ENCODE data around the gene DEK.
"Not testable (repeated sequence)": the region's sequence is repeated elsewhere in the genome, so short reads cannot be mapped to it uniquely, and the experiment has no call there.

The DEK gene

DNA sequence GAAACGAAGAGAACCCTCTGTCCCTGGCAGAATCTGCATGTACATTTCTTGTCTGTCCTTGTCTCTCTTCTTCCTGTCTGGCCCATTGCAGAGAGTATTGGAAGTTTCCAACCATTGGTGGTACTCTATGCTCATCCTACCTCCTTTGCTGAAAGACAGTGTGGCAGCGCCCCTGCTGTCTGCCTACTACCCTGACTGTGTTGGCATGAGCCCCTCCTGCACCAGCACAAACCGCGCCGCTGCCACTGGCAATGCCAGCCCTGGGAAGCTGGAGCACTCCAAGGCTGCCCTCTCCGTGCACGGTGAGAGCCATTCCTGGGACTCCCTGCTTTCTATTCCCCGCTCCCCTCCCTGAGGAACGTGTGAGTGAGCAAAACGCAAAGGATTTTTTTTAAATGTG is 76.6 kb downstream of the DEK start:
- no peak for DNase-seq

DNA sequence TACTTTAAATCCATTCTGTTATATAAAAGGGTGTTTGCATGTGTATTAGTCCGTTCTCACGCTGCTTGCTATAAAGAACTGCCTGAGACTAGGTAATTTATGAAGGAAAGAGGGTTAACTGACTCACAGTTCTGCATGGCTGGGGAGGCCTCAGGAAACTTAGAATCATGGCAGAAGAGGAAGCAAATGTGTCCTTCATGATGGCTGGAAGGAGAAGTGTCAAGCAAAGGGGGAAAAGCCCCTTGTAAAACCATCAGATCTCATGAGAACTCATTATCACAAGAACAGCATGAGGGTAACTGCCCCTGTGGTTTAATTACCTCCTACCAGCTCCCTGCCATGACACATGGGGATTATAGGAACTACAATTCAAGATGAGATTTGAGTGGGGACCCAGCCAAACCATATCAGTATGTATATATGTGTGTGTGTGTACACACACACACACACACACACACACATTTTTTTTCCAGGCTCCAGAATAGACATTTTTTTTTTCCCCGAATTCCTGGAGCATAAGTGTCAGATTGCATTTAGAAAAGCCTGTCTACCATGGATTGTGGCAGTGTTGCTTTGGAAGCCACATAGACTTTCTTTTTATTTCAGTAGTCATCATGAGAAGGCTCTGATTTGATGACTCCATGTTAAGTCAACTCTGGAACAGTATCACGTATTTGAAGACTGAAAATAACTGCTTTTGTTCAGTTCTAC is 77.6 kb downstream of the DEK start:
- DNase-seq: no peak

DNA sequence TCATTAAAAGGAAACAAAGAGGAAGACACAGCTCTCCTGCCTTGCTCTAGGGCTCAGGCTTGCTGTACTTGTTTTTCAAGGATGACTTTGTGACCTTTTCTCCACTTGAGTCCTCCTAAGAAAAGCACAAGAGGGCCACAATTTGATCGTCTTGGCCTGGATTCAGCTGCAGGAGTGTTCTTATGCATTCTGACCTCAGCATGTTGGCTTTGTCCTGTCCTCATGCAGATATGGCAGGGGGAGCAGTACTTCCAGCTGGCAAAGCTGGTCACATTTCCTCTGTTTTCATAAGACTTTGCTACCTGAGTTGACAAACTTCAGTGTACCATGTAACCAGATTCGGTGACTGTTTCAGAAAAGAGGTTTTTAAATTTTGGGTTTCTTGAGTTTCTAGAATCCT is 78.3 kb downstream of the DEK start:
- no peak for DNase-seq

DNA sequence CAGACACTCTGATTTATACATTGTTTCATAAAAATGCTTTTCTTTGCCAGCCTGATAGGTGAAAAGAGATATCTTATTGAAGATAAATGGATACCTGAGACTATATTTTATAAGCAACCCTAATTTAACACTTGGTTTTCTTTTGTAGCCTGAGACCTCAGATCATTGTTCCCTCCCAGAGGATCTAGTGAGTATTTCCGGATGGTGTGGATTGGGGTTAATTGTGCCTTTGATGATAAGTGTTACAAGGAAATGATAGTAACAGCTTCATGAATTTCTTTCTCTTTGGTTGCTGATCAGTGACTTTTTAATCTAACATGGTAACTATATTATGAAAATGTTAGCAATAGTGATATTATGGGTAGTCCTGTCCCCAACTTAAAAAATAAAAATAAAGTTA is 78.7 kb downstream of the DEK start:
- no peak for DNase-seq

DNA sequence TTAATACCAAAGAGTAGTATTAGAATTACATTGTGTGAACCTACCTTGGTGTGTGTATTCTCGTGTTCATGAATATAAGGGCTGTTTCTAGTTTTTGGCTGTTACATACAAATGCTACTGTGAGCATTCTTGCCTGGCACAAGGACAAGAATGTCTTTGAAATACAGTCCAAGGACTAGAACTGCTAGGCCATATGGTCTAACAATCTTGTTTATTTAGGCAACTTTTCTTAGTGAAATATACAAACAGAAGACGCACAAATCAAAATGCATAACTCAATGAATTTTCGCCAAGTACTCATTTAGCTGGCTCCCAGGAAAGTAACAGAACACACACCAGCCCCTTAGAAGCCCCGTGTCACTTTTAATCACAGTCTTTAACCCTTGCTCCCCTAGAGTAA is 80.6 kb downstream of the DEK start:
- no peak for DNase-seq

DNA sequence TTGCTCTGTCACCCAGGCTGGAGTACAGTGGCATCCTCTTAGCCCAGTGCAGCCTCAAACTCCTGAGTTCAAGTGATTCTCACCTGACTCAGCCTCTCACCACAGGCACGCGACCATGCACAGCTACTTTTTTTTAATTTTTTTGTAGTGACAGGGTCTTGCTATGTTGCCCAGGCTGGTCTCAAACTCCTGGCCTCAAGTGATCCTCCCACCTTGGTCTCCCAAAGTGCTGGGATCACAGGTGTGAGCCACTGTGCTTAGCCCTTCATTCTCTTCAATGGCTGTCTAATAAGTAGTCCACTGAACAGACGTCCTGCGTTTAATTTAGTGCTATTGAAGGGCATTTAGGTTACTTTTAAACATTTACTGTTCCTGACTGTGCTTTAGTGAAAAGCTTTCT is 81.8 kb downstream of the DEK start:
- no peak for DNase-seq

DNA sequence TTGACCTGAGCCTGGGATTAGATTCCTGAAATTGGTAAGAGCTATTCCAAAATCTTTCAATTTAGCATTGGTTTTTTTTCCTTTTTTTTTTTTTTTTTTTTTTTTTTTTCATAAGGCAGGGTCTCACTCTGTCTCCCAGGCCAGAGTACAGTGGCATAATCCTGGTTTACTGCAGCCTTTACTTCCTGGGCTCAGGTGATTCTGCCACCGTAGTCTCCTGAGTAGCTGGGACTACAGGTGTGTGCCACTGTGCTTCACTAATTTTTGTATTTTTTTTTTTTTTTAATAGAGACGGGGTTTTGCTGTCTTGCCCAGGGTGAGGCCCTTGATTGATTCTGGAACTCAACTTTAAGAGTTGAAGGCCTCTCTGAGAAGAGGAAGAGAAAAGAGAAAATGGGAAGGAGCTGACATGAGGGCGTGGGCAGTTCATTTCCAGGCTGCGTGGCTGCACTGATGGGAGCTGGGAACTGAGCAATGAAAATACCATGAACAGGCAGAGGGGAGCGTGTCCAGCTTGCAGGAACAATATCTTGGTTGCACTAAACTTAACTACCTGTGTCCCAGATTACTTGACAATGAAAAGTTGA is 84.5 kb downstream of the DEK start:
- no peak for DNase-seq

DNA sequence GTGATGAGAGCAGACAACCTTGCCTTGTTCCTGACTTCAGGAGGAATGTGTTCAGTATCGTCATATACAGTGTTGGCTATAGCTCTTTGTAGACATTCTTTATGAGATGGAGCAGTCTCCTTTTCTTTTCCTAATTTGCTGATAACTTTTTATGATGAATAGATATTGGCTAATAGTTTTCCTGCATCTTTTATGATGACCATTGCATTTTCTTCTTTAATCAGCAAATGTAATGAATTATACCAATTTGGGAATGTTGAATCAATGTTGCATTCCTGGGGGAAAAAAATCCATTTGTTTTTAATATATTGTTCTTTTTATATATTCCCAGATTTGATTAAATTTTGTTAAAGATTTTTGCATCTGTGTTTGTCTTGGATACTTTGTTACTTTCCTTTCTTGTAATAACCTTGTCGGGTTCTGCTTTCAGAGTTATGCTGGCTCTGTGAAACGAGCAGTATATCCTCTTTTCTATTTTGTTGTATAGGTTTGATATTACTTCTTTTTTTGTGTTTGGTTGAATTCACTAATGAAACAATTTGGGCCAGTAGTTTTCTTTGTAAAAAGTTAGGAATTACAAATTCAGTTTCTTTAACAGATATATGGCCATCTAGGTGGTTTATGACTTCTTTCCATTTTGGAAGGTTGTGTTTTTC is 85.2 kb downstream of the DEK start:
- DNase-seq: no peak

DNA sequence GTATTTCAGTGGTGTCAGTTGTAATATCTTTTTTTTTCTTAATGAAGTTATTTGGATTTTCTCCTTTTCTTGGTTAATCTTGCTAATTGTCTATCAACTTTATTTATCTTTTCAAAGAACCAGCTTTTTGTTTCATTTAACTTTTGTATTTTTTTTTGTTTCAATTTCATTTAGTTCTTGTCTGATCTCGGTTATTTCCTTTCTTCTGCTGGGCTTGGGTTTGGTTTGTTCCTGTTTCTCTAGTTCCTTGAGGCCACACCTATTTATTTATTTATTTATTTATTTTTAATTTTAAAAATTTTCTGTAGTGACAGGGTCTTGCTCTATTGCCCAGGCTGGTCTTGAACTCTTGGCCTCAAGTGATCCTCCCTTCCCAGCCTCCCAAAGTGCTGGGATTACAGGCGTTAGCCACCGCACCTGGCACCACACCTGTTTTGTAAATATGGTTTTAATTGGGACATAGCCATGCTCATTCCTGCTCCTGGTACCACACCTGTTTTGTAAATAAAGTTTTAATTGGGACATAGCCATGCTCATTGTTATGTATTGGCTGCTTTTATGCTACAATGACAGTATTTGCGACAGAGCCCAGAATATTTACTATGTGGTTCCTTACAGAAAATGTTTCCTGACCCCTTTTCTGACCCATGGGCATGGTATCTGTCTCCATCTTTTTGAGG is 86.9 kb downstream of the DEK start:
- no peak for DNase-seq

DNA sequence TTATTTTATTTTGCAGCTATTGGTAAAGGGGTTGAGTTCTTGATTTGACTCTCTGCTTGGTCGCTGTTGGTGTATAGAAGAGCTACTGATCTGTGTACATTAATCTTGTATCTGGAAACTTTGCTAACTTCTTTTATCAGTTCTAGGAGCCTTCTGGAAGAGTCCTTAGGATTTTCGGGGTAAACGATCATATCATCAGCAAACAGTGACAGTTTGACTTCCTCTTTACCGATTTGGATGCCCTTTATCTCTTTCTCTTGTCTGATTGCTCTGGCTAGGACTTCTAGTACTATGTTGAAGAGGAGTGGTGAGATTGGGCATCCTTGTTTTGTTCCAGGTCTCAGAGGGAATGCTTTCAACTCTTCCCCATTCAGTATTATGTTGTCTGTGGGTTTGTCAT is 88.1 kb downstream of the DEK start:
- not testable (repeated sequence) for DNase-seq

Data from NCI-H1092 (cell line).